A549 (cell line): ENCODE measurements around the gene TRAK1. TPM values are rescaled to one million over a fixed set of nuclear protein-coding genes. Genes with fewer than 3 reads are reported as not detected.
"Not testable (repeated sequence)": the region's sequence is repeated elsewhere in the genome, so short reads cannot be mapped to it uniquely, and the experiment has no call there.

Experiments used
- ATAC-seq, 2 experiments: fragments of 200-7000 bp in 1 of 2; fragments of >200 bp in 1 of 2; cut with Nextera tagmentation in 1 of 2; cut with Tn5 transposase in 1 of 2; 3 replicates each; pipeline versions ENCODE4 v1.8.0 to v1.9.1; 2018 to 2020; ENCODE audit warnings: mild to moderate bottlenecking in 1 of 2, moderate library complexity in 1 of 2
- CTCF ChIA-PET: fragments of 300-600 bp; sonication (Branson Sonifier 250); formaldehyde crosslinking; extraction: SDS; loops from one replicate; lab custom pipeline; 2021; ENCODE audit warnings: antibody characterized with exemption, inconsistent platforms; lab: Yijun Ruan, JAX
- POLR2A ChIA-PET: fragments of 350-600 bp; formaldehyde crosslinking; extraction: SDS; loops from one replicate; lab custom pipeline; 2021; ENCODE audit warnings: antibody characterized with exemption, inconsistent platforms; lab: Yijun Ruan, JAX
- DNase-seq, 2 experiments: peaks; one replicate each; pipeline versions ENCODE4 v3.0.0 to v3.0.0-alpha.2; 2011 to 2016; ENCODE audit warnings: low read depth in 1 of 2, low spot score in 1 of 2
- FAIRE-seq: peaks from 2 replicates; lab custom pipeline; 2011; peaks lifted over from hg19 to GRCh38; lab: Jason Lieb, UNC
- H3K27ac ChIP-seq, 2 experiments: fragments of >200 bp; sonication (Bioruptor Twin); formaldehyde crosslinking; 3 replicates each; pipeline ENCODE4 v1.5.1; 2016 to 2017
- H3K4me1 ChIP-seq: fragments of >200 bp; sonication (Bioruptor Twin); formaldehyde crosslinking; 3 replicates; pipeline ENCODE4 v1.6.1; 2016
- H3K4me2 ChIP-seq: fragments of >200 bp; sonication (Bioruptor Twin); formaldehyde crosslinking; 3 replicates; pipeline ENCODE4 v1.6.1; 2016
- H3K4me3 ChIP-seq: fragments of >200 bp; sonication (Bioruptor Twin); formaldehyde crosslinking; 3 replicates; pipeline ENCODE4 v1.5.1; 2016
- H3K9me3 ChIP-seq: fragments of >200 bp; sonication (Bioruptor Twin); formaldehyde crosslinking; 3 replicates; pipeline ENCODE4 v1.6.1; 2016
- CBX8 ChIP-seq: fragments of 200-600 bp; sonication (generic); IDR thresholded peaks from 2 replicates; pipeline ENCODE4 v1.6.1; 2016
- CEBPB ChIP-seq, 2 experiments: fragments of >200 bp in 1 of 2; sonication (Bioruptor Twin) in 1 of 2; formaldehyde crosslinking in 1 of 2; IDR thresholded peaks; 2 replicates each; pipeline ENCODE4 v1.6.1; 2012 to 2016
- ESRRA ChIP-seq: fragments of 150-350 bp; IDR thresholded peaks from 2 replicates; pipeline ENCODE4 v1.6.1; 2014; ENCODE audit warnings: mild to moderate bottlenecking, low read length, borderline replicate concordance
- FOXS1 ChIP-seq: fragments of 250-450 bp; sonication (Bioruptor Pico); IDR thresholded peaks from 2 replicates; pipeline ENCODE4 v1.5.0; 2020; ENCODE audit warnings: mild to moderate bottlenecking, moderate library complexity
- GATA3 ChIP-seq: IDR thresholded peaks from 2 replicates; pipeline ENCODE4 v1.6.1; 2012; ENCODE audit warnings: borderline replicate concordance
- HOXB13 ChIP-seq: fragments of 250-450 bp; sonication (Bioruptor Pico); IDR thresholded peaks from 2 replicates; pipeline ENCODE4 v1.5.0; 2020; ENCODE audit warnings: low read depth, mild to moderate bottlenecking, moderate library complexity
- NR3C1 ChIP-seq: fragments of >200 bp; sonication (Bioruptor Twin); formaldehyde crosslinking; IDR thresholded peaks from 3 replicates; pipeline ENCODE4 v1.6.1; 2017
- RFX5 ChIP-seq: fragments of 450-650 bp; IDR thresholded peaks from 2 replicates; pipeline ENCODE4 v1.7.1; 2014; ENCODE audit warnings: antibody characterized with exemption, mild to moderate bottlenecking, moderate library complexity
- SMC3 ChIP-seq: fragments of >200 bp; sonication (Bioruptor Twin); formaldehyde crosslinking; IDR thresholded peaks from 3 replicates; pipeline ENCODE4 v1.6.1; 2018; ENCODE audit warnings: inconsistent platforms
- SREBF2 ChIP-seq: fragments of 450-650 bp; IDR thresholded peaks from 2 replicates; pipeline ENCODE4 v1.6.1; 2014; ENCODE audit warnings: mild to moderate bottlenecking, moderate library complexity
- TP53 ChIP-seq: fragments of 250-450 bp; sonication (Bioruptor Pico); IDR thresholded peaks from 2 replicates; pipeline ENCODE4 v1.5.0; 2021; ENCODE audit warnings: mild to moderate bottlenecking, moderate library complexity
- ZFP36 ChIP-seq: fragments of 450-650 bp; IDR thresholded peaks from 2 replicates; pipeline ENCODE4 v1.6.1; 2014; ENCODE audit warnings: borderline replicate concordance; ENCODE audit not compliant: partially characterized antibody
- ZSCAN20 ChIP-seq: fragments of 250-450 bp; sonication (Bioruptor Pico); IDR thresholded peaks from 2 replicates; pipeline ENCODE4 v1.8.0; 2022; ENCODE audit warnings: mild to moderate bottlenecking, moderate library complexity
- WGBS: methylation state at CpG from one replicate; pipeline ENCODE4 v1.1.6; 2017; ENCODE audit errors: missing lambda C conversion rate; 5-methylcytosine and 5-hydroxymethylcytosine counted together
- polyA plus RNA-seq, 4 experiments: library from polyadenylated mRNA; depleted of rRNA in 3 of 4; stranded (reverse); fragments of >200 nt; fragmentation: RNase III in 1 of 4; extraction: RNeasy Plus Mini Kit Qiagen cat#74134 plus additional on column Dnase treatment in 1 of 4; gene quantifications; 2 replicates in 3 of 4; 3 replicates in 1 of 4; pipeline ENCODE4 v1.2.3, GENCODE V29; 2011 to 2017
- TF ChIP-seq, protein P1 (sequence below): fragments of >200 bp; sonication (Bioruptor Twin); formaldehyde crosslinking; IDR thresholded peaks from 2 replicates; pipeline ENCODE4 v1.6.1; 2016
- TF ChIP-seq, protein P2 (sequence below): IDR thresholded peaks from 2 replicates; pipeline ENCODE4 v1.6.1; 2012
- TF ChIP-seq, protein P3 (sequence below): fragments of 250-450 bp; sonication (Bioruptor Pico); IDR thresholded peaks from 2 replicates; pipeline ENCODE4 v1.5.0; 2020; ENCODE audit warnings: low read depth, mild to moderate bottlenecking, moderate library complexity

Gene TRAK1
- polyA plus RNA-seq, 2 of the 4 experiments (the other 2 are of a cell fraction): 12.2 to 22.3 TPM

DNA sequence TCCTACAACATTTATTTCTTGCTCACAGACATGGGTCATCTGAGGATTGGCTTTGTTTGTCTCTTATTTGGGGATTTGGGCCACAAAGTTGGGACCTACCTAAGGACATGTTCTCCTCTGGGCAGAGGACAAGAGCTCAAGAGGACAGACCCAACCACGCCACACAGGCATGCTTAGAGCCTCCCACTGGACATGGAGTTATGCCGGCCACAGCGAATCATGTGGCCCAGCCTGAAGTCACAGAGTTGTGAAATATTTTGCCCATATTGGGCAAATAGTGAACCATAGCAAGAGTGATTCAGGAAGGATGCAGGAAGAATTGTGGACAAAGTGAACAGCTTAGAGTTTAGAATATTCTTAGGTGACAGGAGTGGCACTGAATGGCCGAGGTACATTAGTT, 9.9 kb downstream of the TRAK1 start:
- POLR2A ChIA-PET: no interaction called here
- Histone ChIP-seq H3K9me3 (no peaks in the 10 kb centered on the region), H3K4me2 (no peak overlapping the region), H3K4me3 (no peak overlapping the region), H3K27ac (no peak overlapping the region), H3K4me1 (peaks cover 15% of the 10 kb centered on the region; the same call in 1 of the 3 replicates)
- WGBS: 73% methylated on average over 4 of the region's 4 CpGs
- peak in 1 of 2 experiments; percentile 21 for DNase-seq
- TF ChIP-seq SREBF2: no peak
- TF ChIP-seq CEBPB (IDR thresholded peaks at IDR 0.05): peak in 1 of 2 experiments; percentile 38; a peak in 2 of 4 replicates
- TF ChIP-seq, all 56 proteins: peak for 1
- ATAC-seq (peak; percentile 47 to 54; a peak in 3 of 6 replicates), FAIRE-seq (no peak)
- CTCF ChIA-PET: interaction anchor here (0.6 to 4.3 kb wide), 23 partner anchors 7 to 1516 kb away, joined by 3 to 37 read pairs (median 9); partner anchors contain the start of gene ULK4

DNA sequence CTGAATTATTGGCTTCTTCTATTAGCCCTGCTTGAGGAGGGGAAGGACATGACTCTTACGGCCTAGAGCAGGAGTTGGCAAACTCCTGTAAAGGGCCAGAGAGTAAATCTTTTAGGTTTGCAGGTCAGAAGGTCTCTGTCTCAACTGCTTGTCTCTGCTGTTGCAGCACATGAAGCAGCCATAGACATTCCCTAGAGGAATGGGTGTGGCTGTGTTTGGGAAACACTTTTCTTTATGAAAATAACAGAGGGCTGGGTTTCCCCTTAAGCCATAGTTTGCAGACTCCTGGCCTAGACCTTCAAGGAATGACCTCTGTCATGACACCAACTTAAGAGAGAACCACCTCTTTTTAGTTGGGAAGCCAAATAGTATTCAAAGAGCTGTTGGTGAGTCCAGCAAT, 10.3 kb downstream of the TRAK1 start:
- H3K9me3 ChIP-seq: no peaks in the 10 kb centered on the region
- 93% methylated on average over 1 of the region's 1 CpG for WGBS
- CTCF ChIA-PET: interaction anchor here (0.9 to 4.3 kb wide), 10 partner anchors 16 to 218 kb away, joined by 3 to 37 read pairs (median 8); partner anchors contain the start of gene ULK4
- DNase-seq: no peak
- no peak overlapping the region for H3K4me3 ChIP-seq
- H3K4me1 ChIP-seq: peaks cover 15% of the 10 kb centered on the region; the same call in 1 of the 3 replicates
- no peak overlapping the region for H3K4me2 ChIP-seq
- FAIRE-seq: no peak
- no peak overlapping the region for H3K27ac ChIP-seq
- TF ChIP-seq, protein P1, sequence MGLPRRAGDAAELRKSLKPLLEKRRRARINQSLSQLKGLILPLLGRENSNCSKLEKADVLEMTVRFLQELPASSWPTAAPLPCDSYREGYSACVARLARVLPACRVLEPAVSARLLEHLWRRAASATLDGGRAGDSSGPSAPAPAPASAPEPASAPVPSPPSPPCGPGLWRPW: no peak
- TF ChIP-seq TP53 (CRISPR knock-in tag): no peak
- no peak for TF ChIP-seq SMC3
- no peak for TF ChIP-seq ZFP36
- no peak for TF ChIP-seq CBX8
- TF ChIP-seq, protein P2, sequence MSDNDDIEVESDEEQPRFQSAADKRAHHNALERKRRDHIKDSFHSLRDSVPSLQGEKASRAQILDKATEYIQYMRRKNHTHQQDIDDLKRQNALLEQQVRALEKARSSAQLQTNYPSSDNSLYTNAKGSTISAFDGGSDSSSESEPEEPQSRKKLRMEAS: no peak
- TF ChIP-seq HOXB13 (CRISPR knock-in tag): no peak
- no peak for TF ChIP-seq FOXS1
- TF ChIP-seq GATA3: no peak
- TF ChIP-seq, protein P3, sequence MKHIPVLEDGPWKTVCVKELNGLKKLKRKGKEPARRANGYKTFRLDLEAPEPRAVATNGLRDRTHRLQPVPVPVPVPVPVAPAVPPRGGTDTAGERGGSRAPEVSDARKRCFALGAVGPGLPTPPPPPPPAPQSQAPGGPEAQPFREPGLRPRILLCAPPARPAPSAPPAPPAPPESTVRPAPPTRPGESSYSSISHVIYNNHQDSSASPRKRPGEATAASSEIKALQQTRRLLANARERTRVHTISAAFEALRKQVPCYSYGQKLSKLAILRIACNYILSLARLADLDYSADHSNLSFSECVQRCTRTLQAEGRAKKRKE (CRISPR knock-in tag): no peak
- no peak for TF ChIP-seq ESRRA
- no peak for TF ChIP-seq NR3C1
- TF ChIP-seq RFX5: no peak
- POLR2A ChIA-PET: no interaction called here
- no peak; a peak in 1 of 6 replicates for ATAC-seq

GRCh38 chr3:42102571-42102970, 11.4 kb downstream of the TRAK1 start:
- DNase-seq: no peak
- H3K4me3 ChIP-seq: no peak overlapping the region
- FAIRE-seq: no peak

DNA sequence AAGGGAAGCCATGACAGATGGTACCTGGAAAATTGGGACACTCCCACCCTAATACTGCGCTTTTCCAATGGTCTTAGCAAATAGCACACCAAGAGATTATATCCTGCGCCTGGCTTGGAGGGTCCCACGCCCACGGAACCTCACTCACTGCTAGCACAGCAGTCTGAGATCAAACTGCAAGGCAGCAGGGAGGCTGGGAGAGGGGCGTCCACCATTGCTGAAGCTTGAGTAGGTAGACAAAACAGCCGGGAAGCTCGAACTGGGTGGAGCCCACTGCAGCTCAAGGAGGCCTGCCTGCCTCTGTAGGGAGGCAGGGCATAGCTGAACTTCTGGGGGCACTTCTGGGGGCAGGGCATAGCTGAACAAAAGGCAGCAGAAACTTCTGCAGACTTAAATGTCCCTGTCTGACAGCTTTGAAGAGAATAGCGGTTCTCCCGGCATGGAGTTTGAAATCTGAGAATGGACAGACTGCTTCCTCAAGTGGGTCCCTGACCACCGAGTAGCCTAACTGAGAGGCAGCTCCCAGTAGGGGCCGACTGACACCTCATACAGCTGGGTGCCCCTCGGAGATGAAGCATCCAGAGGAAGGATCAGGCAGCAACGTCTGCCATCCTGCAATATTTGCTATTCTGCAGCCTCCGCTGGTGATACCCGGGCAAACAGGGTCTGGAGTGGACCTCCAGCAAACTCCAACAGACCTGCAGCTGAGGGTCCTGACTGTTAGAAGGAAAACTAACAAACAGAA, 12.9 kb downstream of the TRAK1 start:
- FAIRE-seq, DNase-seq, H3K9me3 ChIP-seq, H3K4me3 ChIP-seq, H3K27ac ChIP-seq, ATAC-seq, H3K4me2 ChIP-seq, POLR2A ChIA-PET: not testable (repeated sequence)
- CTCF ChIA-PET: interaction anchor here (1.5 kb wide), 1 partner anchor 207 kb away, joined by 5 read pairs; no protein-coding TSS in a partner anchor
- peaks cover 10% of the 10 kb centered on the region; the same call in 1 of the 3 replicates for H3K4me1 ChIP-seq
- WGBS: 90% methylated on average over 9 of the region's 15 CpGs

More at GRCh38 chr3:42102571-42102970, 11.4 kb downstream of the TRAK1 start:
- WGBS: 93% methylated on average over 6 of the region's 6 CpGs
- Histone ChIP-seq H3K4me2 (no peak overlapping the region), H3K9me3 (no peaks in the 10 kb centered on the region), H3K4me1 (peaks cover 10% of the 10 kb centered on the region; the same call in 1 of the 3 replicates), H3K27ac (no peak overlapping the region)
- ATAC-seq: no peak
- POLR2A ChIA-PET: no interaction called here
- TF ChIP-seq GATA3 (no peak), ZSCAN20 (CRISPR knock-in tag) (no peak)
- CTCF ChIA-PET: interaction anchor here (1.3 to 4.3 kb wide), 4 partner anchors 15 to 206 kb away, joined by 4 to 20 read pairs (median 6); no protein-coding TSS in a partner anchor

DNA sequence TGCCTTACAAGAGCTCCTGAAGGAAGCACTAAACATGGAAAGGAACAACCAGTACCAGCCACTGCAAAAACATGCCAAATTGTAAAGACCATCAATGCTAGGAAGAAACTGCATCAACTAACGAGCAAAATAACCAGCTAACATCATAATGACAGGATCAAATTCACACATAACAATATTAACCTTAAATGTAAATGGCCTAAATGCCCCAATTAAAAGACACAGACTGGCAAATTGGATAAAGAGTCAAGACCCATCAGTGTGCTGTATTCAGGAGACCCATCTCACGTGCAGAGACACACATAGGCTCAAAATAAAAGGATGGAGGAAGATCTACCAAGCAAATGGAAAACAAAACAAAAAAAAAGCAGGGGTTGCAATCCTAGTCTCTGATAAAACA, 14.8 kb downstream of the TRAK1 start:
- H3K4me3 ChIP-seq, DNase-seq, FAIRE-seq, H3K9me3 ChIP-seq, H3K4me1 ChIP-seq, H3K27ac ChIP-seq, ATAC-seq, CTCF ChIA-PET, POLR2A ChIA-PET, H3K4me2 ChIP-seq: not testable (repeated sequence)
- WGBS: 94% methylated on average over 2 of the region's 2 CpGs
